ENCODE measurements around the gene FREY1.
A peak's percentile ranks its signal among the peaks of the same experiment; 100 is the strongest.

DNA sequence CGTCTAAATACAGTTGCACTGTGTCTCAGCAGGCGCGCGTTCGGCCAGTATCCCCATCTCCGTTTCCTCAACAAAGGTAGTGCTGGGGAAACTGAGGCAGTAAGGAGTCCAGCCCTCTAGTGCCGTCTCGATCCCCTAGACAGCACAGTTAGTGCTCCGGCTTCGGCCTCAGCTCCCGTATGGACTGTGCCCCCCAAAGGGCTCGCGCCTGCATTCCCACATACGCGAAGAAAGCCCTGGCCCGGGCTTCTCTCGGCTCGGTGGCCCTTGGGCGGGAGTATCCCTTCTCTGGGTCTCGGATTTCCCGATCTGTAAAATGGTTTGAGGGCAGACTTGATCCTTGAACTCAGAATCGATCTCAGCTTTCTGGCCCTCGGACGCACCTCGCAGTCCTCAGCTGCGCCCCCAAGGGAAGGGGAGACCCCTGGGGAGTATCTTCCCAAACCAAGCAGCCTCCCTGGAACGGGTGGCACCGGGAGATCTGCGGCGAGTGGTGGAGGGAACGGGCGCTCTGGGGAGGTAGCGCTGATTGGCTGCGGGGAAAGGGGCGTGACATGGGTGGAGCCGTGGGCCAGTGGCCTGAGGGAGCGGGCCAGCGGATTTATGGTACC lies 11.4 kb upstream of the FREY1 start:
- TF ChIP-seq POLR2A (IDR thresholded peaks at IDR 0.05; ENCODE audit: low read depth, low read length) (peak; percentile 75), FOS (IDR thresholded peaks at IDR 0.05; ENCODE audit: borderline replicate concordance, insufficient read depth, low read length) (no peak), EZH2 (IDR thresholded peaks at IDR 0.05; ENCODE audit: borderline replicate concordance, low read depth, low read length, severe bottlenecking) (no peak)
- TF ChIP-seq, protein P1, sequence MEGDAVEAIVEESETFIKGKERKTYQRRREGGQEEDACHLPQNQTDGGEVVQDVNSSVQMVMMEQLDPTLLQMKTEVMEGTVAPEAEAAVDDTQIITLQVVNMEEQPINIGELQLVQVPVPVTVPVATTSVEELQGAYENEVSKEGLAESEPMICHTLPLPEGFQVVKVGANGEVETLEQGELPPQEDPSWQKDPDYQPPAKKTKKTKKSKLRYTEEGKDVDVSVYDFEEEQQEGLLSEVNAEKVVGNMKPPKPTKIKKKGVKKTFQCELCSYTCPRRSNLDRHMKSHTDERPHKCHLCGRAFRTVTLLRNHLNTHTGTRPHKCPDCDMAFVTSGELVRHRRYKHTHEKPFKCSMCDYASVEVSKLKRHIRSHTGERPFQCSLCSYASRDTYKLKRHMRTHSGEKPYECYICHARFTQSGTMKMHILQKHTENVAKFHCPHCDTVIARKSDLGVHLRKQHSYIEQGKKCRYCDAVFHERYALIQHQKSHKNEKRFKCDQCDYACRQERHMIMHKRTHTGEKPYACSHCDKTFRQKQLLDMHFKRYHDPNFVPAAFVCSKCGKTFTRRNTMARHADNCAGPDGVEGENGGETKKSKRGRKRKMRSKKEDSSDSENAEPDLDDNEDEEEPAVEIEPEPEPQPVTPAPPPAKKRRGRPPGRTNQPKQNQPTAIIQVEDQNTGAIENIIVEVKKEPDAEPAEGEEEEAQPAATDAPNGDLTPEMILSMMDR (IDR thresholded peaks at IDR 0.05; ENCODE audit: extremely low read depth in 1 of 2, insufficient read depth in 1 of 2, low read depth in 1 of 2, low read length in 2 of 2) = no peak
- TF ChIP-seq, protein P2, sequence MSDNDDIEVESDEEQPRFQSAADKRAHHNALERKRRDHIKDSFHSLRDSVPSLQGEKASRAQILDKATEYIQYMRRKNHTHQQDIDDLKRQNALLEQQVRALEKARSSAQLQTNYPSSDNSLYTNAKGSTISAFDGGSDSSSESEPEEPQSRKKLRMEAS (IDR thresholded peaks at IDR 0.05; ENCODE audit: insufficient read depth, insufficient read length) = no peak
